HG02588 (cell line): Measurements from ENCODE around the gene DOC2A.
A peak's percentile ranks its signal among the peaks of the same experiment; 100 is the strongest.

Experiments
- ATAC-seq: cut with Tn5 transposase; IDR thresholded peaks from one replicate; pipeline ENCODE4 v1.9.1; 2021; ENCODE audit warnings: mild to moderate bottlenecking, moderate library complexity; ENCODE audit not compliant: unreplicated experiment

The DOC2A gene

GRCh38 chr16:30005341-30006094 is 5.3 kb downstream of the DOC2A start:
- no peak for ATAC-seq

DNA sequence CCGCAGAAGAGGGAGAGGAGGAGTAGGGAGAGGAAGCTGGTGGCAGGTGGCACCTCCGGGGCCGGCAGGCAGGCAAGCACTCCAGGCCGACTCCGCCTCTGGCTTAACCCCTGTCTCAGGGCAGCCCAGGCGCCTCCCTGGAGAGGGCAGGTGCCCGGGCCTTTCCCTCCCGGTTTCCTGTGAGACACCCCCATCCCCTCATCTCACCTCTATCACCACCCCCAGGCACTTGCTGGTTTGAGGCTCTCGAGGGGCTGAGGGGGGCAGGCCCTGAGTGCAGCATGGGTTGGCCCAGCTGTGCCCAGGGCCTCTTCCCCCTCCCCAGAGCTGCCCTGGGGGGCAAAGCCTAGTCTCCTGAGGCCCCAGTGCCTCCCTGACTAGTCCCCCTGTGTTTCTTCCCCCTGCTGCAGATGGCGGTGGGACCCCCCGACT is 6.0 kb downstream of the DOC2A start:
- ATAC-seq: no peak

- ATAC-seq: no peak
Measured at GRCh38 chr16:30004424-30004776, 6.4 kb downstream of the DOC2A start.

GRCh38 chr16:30003670-30004423 is 7.0 kb downstream of the DOC2A start:
- no peak for ATAC-seq

DNA sequence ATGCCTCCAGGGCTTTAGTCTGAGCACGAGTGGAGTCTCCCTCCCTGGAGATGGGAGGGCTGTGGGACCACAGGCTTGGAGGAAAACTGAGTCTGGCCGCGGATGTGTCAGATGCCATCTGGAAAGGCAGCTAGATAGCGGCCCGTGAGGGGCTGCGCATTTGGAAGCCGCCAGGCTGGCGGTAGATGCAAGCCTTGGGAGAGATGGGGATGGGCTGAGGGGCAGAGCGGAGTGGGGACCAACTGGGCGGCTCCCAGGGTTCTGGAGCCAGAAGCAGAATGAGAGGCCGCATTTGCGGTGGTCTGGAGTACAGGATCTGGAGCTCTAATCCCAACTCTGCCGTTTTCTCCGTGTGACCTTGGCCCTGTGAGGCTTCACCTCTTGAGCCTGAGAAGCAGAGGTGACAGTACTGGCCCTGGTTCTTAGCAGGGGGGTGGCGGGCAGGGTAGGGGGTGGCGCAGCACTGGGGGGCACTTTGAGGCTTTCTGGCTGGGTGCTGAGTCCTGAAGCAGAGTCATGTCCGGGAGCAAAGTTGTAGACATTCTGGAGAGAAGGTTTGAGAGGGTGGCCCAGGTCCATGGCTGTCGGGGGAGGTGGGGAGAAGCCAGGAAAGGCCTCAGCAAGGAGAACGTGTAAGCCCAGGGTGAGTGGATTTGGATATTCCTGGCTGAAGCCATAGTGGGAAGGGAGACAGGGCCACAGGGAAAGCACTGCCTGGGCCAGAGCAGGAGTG is 8.0 kb downstream of the DOC2A start:
- no peak for ATAC-seq

DNA sequence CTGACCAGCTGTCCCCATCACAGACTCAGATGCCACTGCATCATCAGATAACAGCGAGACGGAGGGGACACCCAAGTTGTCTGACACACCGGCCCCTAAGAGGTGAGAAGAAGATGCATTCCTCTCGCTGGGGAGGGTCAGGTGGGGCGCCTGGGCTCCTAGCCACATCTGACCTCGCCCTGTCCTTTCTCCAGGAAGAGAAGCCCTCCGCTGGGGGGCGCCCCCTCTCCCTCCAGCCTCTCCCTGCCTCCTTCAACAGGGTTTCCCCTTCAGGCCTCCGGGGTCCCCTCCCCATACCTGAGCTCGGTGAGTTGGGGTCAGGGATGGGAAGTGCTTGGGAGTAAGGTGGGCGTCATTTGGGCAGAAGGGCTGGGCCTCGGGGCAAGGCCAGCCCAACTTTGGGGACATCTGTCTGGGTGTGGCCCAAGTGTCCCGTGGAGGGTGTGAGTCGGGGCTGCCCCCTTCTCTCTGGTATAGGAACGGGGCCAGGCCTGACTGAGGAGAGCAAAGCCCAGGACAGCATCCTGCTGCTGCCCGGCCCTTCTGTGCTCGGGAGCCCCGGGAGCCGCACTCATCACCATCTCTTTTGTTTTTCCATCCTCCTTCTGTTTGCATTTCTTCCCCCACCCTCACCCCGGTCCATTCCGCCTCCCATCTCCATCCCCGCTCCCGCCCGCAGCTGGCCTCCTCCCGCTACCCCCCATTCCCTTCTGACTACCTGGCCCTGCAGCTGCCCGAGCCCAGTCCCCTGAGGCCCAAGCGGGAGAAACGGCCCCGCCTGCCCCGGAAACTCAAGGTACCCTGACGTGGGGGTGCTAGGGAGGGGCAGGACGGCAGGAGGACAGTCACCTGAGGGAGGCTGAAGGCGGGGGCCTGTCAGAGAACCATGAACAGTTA is 9.8 kb downstream of the DOC2A start:
- no peak for ATAC-seq

GRCh38 chr16:29999605-30000004 is 11.2 kb downstream of the DOC2A start:
- no peak for ATAC-seq

DNA sequence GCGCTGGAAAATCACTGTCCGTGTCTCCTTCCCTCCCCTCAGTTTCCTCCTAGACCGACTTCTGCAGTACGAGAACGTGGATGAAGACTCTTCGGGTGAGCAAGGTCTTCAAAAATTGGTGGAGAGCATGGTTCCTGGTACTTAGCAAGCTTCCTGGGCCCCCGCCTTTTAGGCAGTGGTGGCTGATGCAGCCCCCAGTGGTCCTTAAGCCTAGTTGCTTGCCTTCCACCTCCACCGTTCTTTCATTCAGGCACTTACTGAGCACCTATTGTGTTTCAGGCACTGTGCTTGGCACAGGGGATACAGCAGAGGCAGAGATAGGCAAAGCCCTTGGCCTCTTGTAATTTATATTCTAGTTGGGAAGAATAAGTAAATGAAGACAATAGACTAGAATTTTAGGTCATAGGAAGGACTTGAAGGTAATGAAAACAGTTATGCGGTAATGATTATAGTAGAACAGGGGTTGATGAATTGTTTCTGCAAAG is 14.0 kb downstream of the DOC2A start:
- ATAC-seq: no peak

DNA sequence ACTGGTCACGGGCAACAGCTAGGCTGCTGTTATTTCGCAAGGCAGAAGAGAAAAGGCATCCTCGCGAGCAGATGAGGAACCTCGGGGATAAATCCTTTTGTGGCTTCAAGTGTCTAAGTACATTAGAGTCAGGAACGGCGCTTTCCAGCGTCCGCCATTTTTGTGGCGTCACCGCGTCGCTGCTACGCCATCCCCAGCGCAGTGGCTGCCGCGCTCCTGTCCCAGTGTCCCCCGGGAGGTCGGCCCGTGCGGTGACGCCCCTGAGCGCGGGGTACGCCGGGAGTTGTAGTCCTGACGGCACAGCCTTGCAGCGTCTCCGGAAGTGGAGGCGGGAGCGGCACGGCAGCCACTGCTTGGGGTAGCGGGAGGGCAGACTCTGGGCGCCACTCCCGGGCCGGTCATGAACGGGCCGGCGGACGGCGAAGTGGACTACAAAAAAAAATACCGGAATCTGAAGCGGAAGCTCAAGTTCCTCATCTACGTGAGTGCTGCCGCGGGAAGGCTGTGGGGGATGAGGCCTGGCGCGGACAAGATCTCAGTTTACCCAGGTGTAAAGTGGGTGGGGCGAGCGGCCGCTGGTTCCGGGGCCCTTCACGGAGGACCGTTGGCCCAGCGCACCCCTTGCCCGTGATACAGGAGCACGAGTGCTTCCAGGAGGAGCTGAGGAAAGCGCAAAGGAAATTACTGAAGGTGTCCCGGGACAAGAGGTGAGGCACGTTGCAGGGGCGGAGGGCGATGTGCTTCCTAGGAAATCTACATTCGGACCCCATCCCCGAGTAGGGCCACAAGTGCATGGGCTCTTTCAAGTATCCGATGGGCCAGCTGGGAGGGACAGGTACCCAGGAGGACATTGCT is 14.7 kb downstream of the DOC2A start, which contains the start of gene INO80E:
TSS of gene INO80E (plus strand) at position 331 of the 855 bp plus-strand sequence. CDS start at position 401, 70 bp downstream.
- ATAC-seq: peak; percentile 89

DNA sequence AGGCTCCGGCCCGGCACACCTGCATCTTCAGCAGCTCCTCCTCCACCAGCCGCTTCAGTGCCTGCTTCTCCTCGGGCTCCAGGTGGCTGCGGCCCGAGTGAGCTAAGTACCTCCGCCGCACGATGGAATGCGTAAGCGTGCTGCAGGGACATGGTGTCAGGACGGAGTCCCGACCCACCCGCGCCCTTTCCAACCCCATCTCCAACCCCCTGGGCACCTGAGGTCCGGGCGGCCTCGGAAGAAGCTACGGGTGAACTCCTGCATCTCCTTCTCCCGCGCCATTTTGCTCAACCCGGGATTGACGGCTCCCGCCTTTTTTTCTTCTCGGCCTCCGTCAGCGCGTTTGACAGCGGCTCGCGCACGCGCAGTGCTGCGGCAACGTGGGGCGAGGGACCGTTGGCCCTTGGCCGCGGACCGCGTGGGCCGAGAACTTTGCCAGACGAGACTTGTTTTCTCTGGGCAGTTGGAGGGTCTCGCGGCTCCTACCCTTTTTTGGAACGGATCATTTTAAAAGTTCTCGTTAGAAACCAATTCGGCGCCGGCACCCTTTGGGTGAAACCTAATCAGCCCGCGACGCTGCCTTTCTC is 15.4 kb downstream of the DOC2A start, which contains the start of gene HIRIP3:
TSS of gene HIRIP3 (minus strand) at position 294 of the 587 bp plus-strand sequence. CDS start at position 282, 12 bp downstream.
- ATAC-seq: peak; percentile 49

DNA sequence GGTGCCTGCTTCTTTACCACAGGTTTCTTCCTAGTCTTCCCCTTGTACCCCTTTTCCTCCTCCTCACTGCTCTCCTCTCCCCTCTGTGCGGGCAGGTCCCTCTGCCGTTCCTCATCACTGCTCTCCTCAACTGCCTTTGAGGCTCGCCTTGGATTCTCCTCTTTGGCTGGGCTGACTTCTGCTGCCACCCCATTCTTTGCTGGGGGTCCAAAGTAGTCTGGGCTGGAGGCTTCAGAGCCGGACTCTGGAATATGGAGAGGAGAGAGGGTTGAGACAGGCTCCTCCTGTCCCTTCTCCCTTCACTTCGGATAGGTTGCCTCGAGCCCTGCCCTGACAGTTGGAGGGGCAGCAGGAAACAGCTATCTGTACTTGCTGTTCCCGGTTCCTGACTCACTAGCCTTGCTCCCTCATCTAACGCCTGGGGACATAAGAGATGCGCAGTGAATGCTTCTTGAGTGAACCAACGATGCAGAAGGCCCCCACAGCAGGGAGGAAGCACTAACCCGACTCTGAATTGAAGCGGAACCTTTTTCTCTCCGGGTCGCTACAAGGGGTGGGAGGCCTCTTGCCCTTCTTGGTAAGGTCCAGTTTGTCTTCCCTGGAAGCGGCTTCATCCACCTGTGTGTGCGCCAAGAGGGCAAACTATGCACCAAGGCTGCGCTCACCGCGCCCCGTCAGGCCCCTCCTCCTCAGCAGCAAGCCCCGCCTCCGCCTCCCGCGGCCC is 16.1 kb downstream of the DOC2A start:
- peak; percentile 36 for ATAC-seq

DNA sequence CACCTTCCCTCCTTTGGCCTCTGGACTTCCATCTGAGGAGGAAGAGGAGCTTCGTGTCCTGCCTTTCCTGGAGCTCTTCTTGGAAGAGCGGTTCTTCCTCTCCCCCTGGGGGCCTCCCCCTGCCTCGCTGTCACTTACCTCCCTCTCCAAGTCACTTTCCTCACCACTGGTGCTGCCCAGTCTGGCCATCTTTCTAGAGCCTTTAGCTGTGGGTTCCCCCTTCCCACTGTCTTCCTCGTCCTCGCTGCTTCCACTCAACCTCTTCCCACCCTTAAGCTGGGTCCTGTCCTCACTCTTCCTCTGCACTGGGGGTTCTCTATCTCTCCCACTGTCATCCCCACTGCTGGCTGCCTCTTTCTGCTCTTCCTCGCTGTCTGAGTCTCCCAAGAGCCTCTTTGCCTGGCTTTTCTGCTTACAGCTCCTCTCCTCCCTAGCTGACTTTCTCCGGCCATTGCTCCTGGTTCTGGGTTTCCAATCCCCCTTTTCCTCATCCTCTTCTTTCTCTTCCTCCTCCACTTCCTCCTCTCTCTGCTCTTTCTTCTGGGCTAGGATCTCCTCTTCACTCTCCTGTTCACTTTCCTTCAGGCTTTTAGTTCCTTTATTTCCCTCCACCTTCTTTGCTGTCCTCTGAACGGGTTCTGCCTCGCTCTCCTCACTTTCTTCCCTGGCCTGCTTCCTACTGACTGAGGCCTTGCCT is 16.8 kb downstream of the DOC2A start:
- no peak for ATAC-seq

DNA sequence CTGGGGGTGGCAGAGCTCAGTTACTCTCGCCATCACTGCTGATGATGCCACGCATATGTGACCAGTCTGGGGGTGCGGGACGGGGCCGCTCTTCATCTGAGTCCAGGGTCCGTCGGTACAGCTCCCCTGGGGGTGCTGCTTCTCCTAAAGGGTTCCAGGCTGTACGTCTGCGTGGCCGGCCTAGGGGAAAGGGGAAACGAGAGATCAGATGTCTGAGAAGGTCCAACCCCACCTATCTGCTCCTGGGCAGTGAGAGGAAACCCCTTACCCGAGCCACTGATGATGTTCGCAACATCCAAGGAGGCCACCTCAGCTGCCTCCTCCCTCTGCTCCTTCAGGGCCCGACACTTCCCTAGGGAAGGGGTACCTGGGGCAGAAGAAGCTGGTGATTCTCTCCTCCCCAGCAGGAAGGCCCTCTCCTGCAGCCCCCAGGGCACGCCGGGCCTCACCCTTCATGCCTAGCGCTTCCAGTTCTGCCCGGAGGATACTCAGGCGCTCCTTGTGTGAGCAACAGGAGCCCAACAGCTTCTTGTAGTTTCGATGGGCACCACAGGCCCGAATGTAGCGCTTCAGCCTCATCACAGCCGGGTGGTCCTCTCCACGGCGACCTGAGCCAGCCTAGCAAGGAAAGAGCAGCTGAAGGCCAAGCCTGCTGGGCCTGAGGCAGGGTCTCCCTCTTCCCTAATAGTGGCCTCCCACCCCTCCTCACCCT is 17.5 kb downstream of the DOC2A start:
- ATAC-seq: no peak

DNA sequence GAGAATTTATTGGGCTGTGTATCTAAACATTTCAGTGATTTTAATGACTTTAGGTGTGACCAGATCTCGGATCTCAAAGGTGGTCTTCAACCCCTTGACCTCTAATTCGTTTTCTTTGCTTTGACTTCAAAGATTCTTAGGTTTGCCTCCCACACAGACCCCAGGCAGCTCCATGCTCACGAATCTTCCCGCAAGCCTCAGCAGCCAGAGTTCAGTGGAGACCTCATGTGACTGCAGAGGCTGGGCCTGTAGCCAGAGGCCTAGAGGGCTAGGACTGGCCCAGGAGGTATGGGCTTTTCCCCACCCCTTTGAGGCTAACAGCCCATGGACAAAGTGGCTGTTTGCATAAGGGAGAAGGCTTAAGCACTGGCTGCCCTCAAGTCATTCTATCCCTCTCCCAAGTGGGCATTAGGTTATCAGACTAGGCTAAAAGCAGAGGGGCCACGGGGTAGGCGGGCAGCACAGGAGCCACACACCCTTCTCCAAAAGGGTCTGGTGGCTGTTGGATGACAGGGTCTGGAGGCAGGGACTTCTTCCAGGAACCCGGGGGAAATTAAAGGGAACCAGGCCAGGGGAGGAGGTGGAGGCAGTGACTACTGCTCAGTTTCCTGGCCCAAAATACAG is 18.4 kb downstream of the DOC2A start:
- ATAC-seq: no peak

GRCh38 chr16:29991571-29991904 is 19.3 kb downstream of the DOC2A start:
- ATAC-seq: no peak

- ATAC-seq: no peak
Measured at GRCh38 chr16:29990883-29991570, 19.8 kb downstream of the DOC2A start.
